HCT116 (cell line): ENCODE measurements around the gene HTR3E. TPM values are rescaled to one million over a fixed set of nuclear protein-coding genes. Genes with fewer than 3 reads are reported as not detected.

ENCODE experiments used
- ATAC-seq: fragments of 200-7000 bp; cut with Tn5 transposase; 2 replicates; pipeline ENCODE4 v1.9.1; 2020; ENCODE audit warnings: mild to moderate bottlenecking, moderate library complexity
- BruUV-seq: library from RNA; stranded (reverse); fragments of 400-500 nt; replicated peaks from 2 replicates; lab custom pipeline; 2021; lab: Mats Ljungman, UMichigan
- CTCF ChIA-PET: fragments of 300-600 bp; sonication (Branson Sonifier 250); formaldehyde crosslinking; loops from one replicate; lab custom pipeline; 2021; ENCODE audit warnings: antibody characterized with exemption; lab: Charles Lee
- POLR2A ChIA-PET: fragments of 300-600, 350-600 bp; sonication (Branson Sonifier 250); formaldehyde crosslinking; loops from one replicate; lab custom pipeline; 2021; ENCODE audit warnings: antibody characterized with exemption; lab: Charles Lee
- RAD21 ChIA-PET, 2 experiments: fragments of 300-600 bp; sonication (Branson Sonifier 250); formaldehyde crosslinking; loops; one replicate each; lab custom pipeline; 2023; ENCODE audit warnings: low total read pairs in 2 of 2; ENCODE audit not compliant: uncharacterized antibody in 2 of 2, unreplicated experiment in 2 of 2, low non-redundant PET in 1 of 2; lab: Charles Lee
- DNase-seq: peaks from one replicate; pipeline ENCODE4 v3.0.0-alpha.2; 2010; ENCODE audit warnings: low read depth, low spot score
- H2AFZ ChIP-seq: fragments of 200-600 bp; shearing (Covaris generic), sonication (generic); 2 replicates; pipeline ENCODE4 v1.6.1; 2017; ENCODE audit warnings: low read depth, mixed run types, mixed read lengths, antibody characterized with exemption, low read length; ENCODE audit not compliant: poor library complexity, severe bottlenecking
- H3K27ac ChIP-seq: 2 replicates; pipeline ENCODE4 v1.5.1; 2012; ENCODE audit warnings: low read depth, low read length
- H3K27me3 ChIP-seq: fragments of 200-600 bp; sonication (generic); 2 replicates; pipeline ENCODE4 v1.6.1; 2016; ENCODE audit warnings: mixed run types, low read length, mixed read lengths; ENCODE audit not compliant: insufficient read depth
- H3K36me3 ChIP-seq, 2 experiments: fragments of 200-500 bp in 1 of 2; fragments of 200-600 bp in 1 of 2; sonication (Bioruptor generic) in 1 of 2; sonication (generic) in 1 of 2; 2 replicates each; pipeline versions ENCODE4 v1.5.1 to v1.6.1; 2014 to 2016; ENCODE audit warnings: low read length in 2 of 2, inconsistent platforms in 1 of 2, mixed read lengths in 1 of 2, mixed run types in 1 of 2; ENCODE audit not compliant: insufficient read depth in 2 of 2, control insufficient read depth in 1 of 2
- H3K4me1 ChIP-seq, 2 experiments: fragments of 200-600 bp in 1 of 2; sonication (generic) in 1 of 2; 2 replicates each; pipeline versions ENCODE4 v1.5.1 to v1.6.1; 2012 to 2017; ENCODE audit warnings: low read length in 2 of 2, inconsistent platforms in 1 of 2, mild to moderate bottlenecking in 1 of 2, mixed read lengths in 1 of 2, mixed run types in 1 of 2, moderate library complexity in 1 of 2; ENCODE audit not compliant: insufficient read depth in 2 of 2, control insufficient read depth in 1 of 2
- H3K4me2 ChIP-seq: fragments of 200-600 bp; sonication (generic); 2 replicates; pipeline ENCODE4 v1.6.1; 2017; ENCODE audit warnings: mixed run types, low read length, mixed read lengths
- H3K4me3 ChIP-seq, 2 experiments: fragments of 200-600 bp in 1 of 2; sonication (generic) in 1 of 2; replicated peaks in 1 of 2; 2 replicates each; pipeline ENCODE4 v1.5.1; 2011 to 2016; ENCODE audit warnings: low read length in 2 of 2, control low read depth in 1 of 2, low read depth in 1 of 2, mild to moderate bottlenecking in 1 of 2, mixed read lengths in 1 of 2, mixed run types in 1 of 2
- H3K79me2 ChIP-seq: fragments of 200-600 bp; sonication (generic); 2 replicates; pipeline ENCODE4 v1.6.1; 2017; ENCODE audit warnings: mild to moderate bottlenecking, mixed run types, low read length, moderate library complexity, mixed read lengths; ENCODE audit not compliant: insufficient read depth
- H3K9ac ChIP-seq: fragments of 200-600 bp; sonication (generic); 2 replicates; pipeline ENCODE4 v1.6.1; 2016; ENCODE audit warnings: low read length, mixed read lengths
- H3K9me2 ChIP-seq: fragments of 200-600 bp; sonication (generic), shearing (Covaris generic); 2 replicates; pipeline ENCODE4 v1.6.1; 2017; ENCODE audit warnings: mixed run types, mild to moderate bottlenecking, moderate library complexity; ENCODE audit not compliant: insufficient read depth
- H3K9me3 ChIP-seq, 2 experiments: fragments of 200-500 bp in 1 of 2; fragments of 200-600 bp in 1 of 2; sonication (Bioruptor generic) in 1 of 2; sonication (generic) in 1 of 2; 2 replicates each; pipeline ENCODE4 v1.6.1; 2014 to 2017; ENCODE audit warnings: low read length in 2 of 2, mixed read lengths in 2 of 2, inconsistent platforms in 1 of 2, low read depth in 1 of 2, mild to moderate bottlenecking in 1 of 2, mixed run types in 1 of 2, moderate library complexity in 1 of 2; ENCODE audit not compliant: control insufficient read depth in 1 of 2, insufficient read depth in 1 of 2
- H4K20me1 ChIP-seq: fragments of 200-600 bp; sonication (generic), shearing (Covaris generic); 2 replicates; pipeline ENCODE4 v1.6.1; 2017; ENCODE audit warnings: mixed run types, mild to moderate bottlenecking, moderate library complexity; ENCODE audit not compliant: insufficient read depth
- JUND ChIP-seq: IDR thresholded peaks from 2 replicates; pipeline ENCODE4 v1.6.1; 2012
- MAX ChIP-seq: IDR thresholded peaks from 2 replicates; pipeline ENCODE4 v1.6.1; 2012
- POLR2A ChIP-seq: IDR thresholded peaks from 2 replicates; pipeline ENCODE4 v1.7.0; 2011; ENCODE audit warnings: borderline replicate concordance; ENCODE audit not compliant: insufficient read depth, insufficient read length; ENCODE audit errors: extremely low read depth
- POLR2AphosphoS5 ChIP-seq: IDR thresholded peaks from 2 replicates; pipeline ENCODE4 v1.6.1; 2011; ENCODE audit warnings: mild to moderate bottlenecking, low read depth, low read length, moderate library complexity
- RAD21 ChIP-seq: IDR thresholded peaks from 2 replicates; pipeline ENCODE4 v1.6.1; 2012; ENCODE audit warnings: low read depth, mild to moderate bottlenecking
- SP1 ChIP-seq: IDR thresholded peaks from 2 replicates; pipeline ENCODE4 v1.6.1; 2012; ENCODE audit warnings: low read depth
- TCF7L2 ChIP-seq: IDR thresholded peaks from 2 replicates; pipeline ENCODE4 v1.7.0; 2011; ENCODE audit warnings: borderline replicate concordance, inconsistent platforms; ENCODE audit not compliant: insufficient read depth, insufficient read length; ENCODE audit errors: extremely low read depth
- ZFX ChIP-seq: fragments of 450-650 bp; IDR thresholded peaks from 2 replicates; pipeline ENCODE4 v1.6.1; 2017
- intact Hi-C: fragments of 100-400 bp; cut with micrococcal nuclease; formaldehyde crosslinking; loops from 2 replicates; pipeline ENCODE4 v1.10.0; 2022
- total RNA-seq: library from RNA; stranded (reverse); gene quantifications from one replicate; pipeline ENCODE4 v1.2.1, GENCODE V29; 2021; ENCODE audit not compliant: unreplicated experiment

The HTR3E gene
- total RNA-seq, 1 experiment from 2014 or later, result not detected

- RAD21 ChIA-PET, result no interaction called here
- H3K27me3 ChIP-seq, result no peaks in the 10 kb centered on the region
- TF ChIP-seq JUND, result no peak
- peak; percentile 52; the same call in 1 of the 2 replicates for TF ChIP-seq MAX
- TF ChIP-seq SP1, result no peak
- TF ChIP-seq RAD21, result no peak
- TF ChIP-seq TCF7L2, result peak; percentile 71
- peak; percentile 93 for TF ChIP-seq ZFX
- TF ChIP-seq POLR2AphosphoS5, result peak; percentile 58
- peak; percentile 49 for TF ChIP-seq POLR2A
- TF ChIP-seq, all 23 proteins: peak for 5
- ChIA-PET CTCF (interaction anchor here (0.6 kb wide), 1 partner anchor 260 kb away, joined by 3 read pairs; no protein-coding TSS in a partner anchor), POLR2A (interaction anchor here (0.6 kb wide), 1 partner anchor 19 kb away, joined by 6 read pairs; no protein-coding TSS in a partner anchor)
- H3K9ac ChIP-seq, result peak within 1 kb of the TSS; percentile 82
- H3K27ac ChIP-seq, result peak within 1 kb of the TSS; percentile 89
- H3K9me2 ChIP-seq, result no peaks in the 10 kb centered on the region
- peak; percentile 86 for ATAC-seq
- BruUV-seq, result no TSS peak
- H3K9me3 ChIP-seq, result no peaks in the 10 kb centered on the region
- peak within 1 kb of the TSS; percentile 93 for H3K4me2 ChIP-seq
- peaks cover 7 to 21% of the 10 kb centered on the region in 2 experiments; a peak in 3 of 4 replicates for H3K4me1 ChIP-seq
- DNase-seq, result no peak
- H2AFZ ChIP-seq, result peak within 1 kb of the TSS; percentile 81
- no peaks in the 10 kb centered on the region for H4K20me1 ChIP-seq
- H3K79me2 ChIP-seq, result peaks cover 43% of the 10 kb centered on the region
- no peaks in the 10 kb centered on the region for H3K36me3 ChIP-seq
- H3K4me3 ChIP-seq, result peak within 1 kb of the TSS; percentile 82 to 93
- intact Hi-C loops, result no loop called here
Measured at GRCh38 chr3:184154885-184155643, 58.2 kb downstream of the HTR3E start, which contains the start of gene DVL3. Gene DVL3, plus strand, starts transcription at chr3:184155377. Its CDS starts 259 bp downstream, at chr3:184155636.
